Airway epithelial cell (primary cell): ENCODE measurements around the gene SIGLEC10. TPM values are rescaled to one million over a fixed set of nuclear protein-coding genes. Genes with fewer than 3 reads are reported as not detected.

ENCODE experiments used
- total RNA-seq: library from RNA; depleted of rRNA; stranded (reverse); fragments of >200 nt; gene quantifications from 2 replicates; pipeline ENCODE4 v1.2.3, GENCODE V29; 2015

The SIGLEC10 gene, protein sequence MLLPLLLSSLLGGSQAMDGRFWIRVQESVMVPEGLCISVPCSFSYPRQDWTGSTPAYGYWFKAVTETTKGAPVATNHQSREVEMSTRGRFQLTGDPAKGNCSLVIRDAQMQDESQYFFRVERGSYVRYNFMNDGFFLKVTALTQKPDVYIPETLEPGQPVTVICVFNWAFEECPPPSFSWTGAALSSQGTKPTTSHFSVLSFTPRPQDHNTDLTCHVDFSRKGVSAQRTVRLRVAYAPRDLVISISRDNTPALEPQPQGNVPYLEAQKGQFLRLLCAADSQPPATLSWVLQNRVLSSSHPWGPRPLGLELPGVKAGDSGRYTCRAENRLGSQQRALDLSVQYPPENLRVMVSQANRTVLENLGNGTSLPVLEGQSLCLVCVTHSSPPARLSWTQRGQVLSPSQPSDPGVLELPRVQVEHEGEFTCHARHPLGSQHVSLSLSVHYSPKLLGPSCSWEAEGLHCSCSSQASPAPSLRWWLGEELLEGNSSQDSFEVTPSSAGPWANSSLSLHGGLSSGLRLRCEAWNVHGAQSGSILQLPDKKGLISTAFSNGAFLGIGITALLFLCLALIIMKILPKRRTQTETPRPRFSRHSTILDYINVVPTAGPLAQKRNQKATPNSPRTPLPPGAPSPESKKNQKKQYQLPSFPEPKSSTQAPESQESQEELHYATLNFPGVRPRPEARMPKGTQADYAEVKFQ
- total RNA-seq, result not detected in 2 replicates

DNA sequence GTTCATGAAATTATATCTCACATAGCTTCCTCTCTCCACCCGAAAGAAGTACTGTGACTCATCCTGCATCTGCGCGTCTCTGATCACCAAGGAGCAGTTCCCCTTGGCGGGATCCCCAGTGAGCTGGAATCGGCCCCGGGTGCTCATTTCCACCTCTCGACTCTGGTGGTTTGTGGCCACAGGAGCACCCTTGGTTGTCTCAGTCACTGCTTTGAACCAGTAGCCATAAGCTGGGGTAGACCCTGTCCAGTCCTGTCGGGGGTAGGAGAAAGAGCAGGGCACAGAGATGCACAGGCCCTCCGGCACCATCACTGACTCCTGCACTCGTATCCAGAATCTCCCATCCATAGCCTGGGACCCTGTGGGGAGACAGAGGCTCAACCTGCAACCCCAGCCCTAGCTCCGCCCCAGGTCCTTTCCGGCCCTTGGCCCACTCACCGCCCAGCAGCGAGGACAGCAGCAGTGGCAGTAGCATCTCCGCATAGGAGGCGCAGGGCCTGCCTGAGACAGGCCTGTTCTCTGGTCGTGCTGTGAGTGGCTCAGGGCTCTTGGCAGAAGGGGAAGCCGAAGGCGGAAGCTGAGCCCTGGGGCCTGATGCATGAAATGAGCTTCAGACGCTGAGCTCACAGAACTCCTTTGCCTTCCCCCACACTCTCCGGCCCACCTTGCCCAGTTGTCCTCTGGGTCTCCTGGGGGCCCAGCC, at the start of gene SIGLEC10:
TSS of gene SIGLEC10 (minus strand) at position 536 of the 703 bp plus-strand sequence. CDS start at position 475, 61 bp downstream.

DNA sequence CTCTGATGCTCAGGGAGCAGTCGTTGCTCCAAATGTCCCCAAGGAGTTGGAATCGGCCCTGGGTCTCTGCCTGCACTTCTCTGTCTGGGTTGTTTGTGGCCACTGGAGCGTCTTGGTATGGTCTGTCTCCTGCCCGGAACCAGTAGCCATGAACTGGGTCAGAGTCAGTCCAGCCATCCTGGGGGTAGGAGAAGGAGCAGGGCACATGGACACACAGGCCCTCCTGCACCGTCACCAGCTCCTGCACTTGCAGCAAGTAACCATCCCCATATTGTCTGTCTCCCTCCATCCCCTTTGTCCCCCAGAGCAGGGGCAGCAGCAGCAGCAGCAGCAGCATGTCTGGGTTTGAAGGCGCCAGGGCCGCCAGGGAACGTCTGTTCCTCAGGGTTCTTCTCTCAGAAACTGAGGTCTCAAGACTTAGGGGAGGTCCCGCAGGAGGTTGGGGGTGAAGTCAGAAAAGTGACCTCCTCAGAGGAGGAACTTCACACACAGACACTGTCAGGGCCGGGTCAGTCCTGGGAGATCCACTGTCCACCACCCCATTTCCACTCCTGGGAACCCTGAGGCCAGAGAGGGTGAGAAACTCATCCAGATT, 40.7 kb upstream of the SIGLEC10 start, which contains the start of gene SIGLEC8:
TSS of gene SIGLEC8 (minus strand) at position 404 of the 595 bp plus-strand sequence. CDS start at position 337, 67 bp downstream.

DNA sequence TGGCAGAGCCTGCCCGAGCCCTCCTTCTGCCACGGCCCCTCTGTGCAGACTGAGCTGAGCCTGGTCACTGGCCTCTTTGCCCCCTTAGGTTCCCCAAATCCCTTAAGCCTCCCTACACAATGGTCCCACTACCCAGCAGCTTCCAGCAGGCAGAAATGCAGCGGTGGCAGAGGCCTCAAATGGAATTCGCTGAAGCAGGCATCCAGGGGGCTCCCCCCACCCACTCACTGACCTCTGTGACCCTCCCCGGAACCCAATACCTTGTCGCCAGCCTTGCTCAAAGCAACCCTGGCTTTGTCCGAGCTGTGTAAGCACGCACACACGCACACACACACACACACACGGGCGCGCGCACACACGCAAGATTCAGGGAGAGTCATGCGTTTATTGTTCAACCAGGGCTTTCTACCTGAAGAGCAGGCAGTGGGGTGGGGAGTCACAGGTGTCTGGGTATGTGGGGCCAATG, 29.5 kb downstream of the SIGLEC10 start, which contains the start of gene LIM2:
TSS of gene LIM2 (minus strand) at position 51 of the 466 bp plus-strand sequence. CDS start 531 bp downstream, outside the sequence.

DNA sequence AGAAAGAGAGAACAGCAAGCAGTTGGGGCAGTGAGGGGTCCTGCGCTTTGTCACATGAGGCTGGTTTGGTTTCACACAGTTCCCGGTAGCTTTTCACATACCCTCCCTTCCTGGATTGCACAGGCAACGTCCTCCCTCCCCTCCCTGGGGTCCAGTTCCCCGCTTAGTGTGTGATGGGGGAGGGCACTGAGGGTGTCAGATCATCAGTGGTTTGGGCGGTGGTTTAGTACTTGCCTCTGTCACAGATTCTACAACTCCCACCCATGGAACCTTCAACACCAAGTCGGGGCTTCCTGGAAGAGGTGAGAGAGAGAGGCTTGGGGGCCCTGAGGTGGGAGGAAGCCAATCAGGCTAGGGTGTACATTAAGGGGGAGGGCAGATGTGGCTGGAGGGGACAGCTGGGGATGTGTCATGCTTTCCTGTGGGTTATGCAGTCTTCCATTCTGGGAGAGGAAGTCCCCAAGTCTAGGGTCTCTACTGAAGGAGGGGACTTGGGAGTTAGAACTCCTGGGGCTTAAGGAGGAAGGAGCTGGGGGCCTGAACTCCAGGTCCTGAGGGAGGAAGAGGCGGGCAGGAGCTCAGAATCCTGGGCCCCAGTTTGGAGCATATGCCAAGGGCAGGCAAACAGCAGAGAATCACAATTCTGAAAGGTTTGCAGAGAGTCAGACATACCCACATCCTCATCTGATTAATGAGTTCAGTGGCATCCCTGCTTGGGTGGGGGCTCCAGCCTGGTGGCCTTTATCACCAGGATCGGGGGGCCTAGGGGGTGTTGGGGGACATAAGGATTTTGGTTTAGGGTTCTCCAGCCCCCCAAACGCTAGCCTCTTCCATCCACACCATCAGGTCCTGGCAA, 44.6 kb downstream of the SIGLEC10 start, which contains the start of gene NKG7:
TSS of gene NKG7 (minus strand) at position 6 of the 856 bp plus-strand sequence. CDS start 119 bp downstream, outside the sequence.

DNA sequence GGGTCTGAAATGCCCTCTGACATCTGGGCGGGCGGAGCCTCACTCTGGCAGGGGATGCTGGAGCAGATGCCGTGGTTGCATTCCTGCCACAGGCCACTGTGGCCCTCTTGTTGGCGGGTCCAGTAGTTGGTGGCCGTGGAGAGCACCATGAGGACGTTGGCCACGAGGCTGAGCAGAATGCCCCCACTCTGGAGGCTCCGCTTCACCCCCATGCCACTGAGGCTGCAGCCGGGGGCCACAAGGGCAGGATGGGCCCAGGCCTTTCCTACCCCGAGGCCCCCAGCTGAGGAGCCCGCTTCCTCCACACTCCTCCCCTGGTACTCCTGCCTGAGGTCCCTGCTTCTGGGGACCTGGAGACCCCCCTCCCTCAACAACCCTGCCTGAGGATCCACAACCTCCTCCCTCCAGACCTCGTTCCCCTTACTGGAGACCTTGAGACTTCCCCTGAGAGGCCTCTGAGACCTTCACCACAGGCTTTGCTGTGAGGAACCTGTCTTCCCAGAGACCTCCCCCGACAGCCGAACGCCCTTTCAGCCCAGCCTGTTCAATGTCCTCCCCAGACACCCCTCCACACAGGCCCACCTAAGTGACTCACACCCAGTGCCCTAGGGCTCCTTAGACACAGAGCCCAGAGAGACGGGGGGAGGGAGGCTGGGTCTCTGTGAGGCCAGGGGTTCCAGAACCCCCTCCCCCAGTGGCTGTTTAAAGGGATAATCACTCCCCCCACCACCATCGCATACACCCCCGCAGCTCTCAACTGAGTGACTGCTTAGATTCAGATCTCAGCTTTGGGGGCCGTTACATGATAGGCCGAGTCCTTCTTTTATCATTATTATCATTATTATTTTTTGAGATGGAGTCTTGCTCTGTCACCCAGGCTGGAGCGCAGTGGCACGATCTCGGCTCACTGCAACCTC, 48.8 kb downstream of the SIGLEC10 start, which contains the start of gene CLDND2:
TSS of gene CLDND2 (minus strand) at position 638 of the 917 bp plus-strand sequence. CDS start at position 212, 426 bp downstream.

DNA sequence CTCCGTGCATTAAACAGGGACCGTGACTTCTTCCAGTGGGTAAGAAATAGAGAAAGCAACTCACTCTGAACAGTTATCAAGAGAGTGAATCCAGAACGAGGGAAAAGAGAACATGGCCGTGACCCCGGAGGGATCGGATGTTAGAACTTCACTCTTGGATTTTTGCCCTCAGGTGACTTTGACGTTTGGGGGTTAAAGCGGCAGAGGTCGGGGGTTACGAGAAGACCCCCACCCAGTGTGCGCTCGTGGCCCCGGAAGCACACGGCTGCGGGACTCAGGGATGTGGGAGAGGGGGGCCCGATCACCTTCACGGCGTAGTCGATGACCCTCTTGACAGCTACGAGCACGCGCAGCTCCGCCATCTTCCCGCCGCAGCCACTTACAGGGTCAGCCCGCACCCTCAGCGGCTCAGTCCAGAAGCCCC, 51.5 kb downstream of the SIGLEC10 start, which contains the start of gene ETFB:
TSS of gene ETFB (minus strand) at position 424 of the 424 bp plus-strand sequence. CDS start at position 362, 62 bp downstream.

Other genes starting within 250 kb of the SIGLEC10 start
- not detected in 2 replicates for gene CD33, start 192.6 kb downstream of the SIGLEC10 start, total RNA-seq
- not detected in 2 replicates for gene SIGLECL1, start 166.6 kb downstream of the SIGLEC10 start, total RNA-seq
- gene IGLON5, start 106.0 kb downstream of the SIGLEC10 start, total RNA-seq, result not detected in 2 replicates
- gene VSIG10L, start 75.5 kb downstream of the SIGLEC10 start, total RNA-seq, result 6.3 and 6.6 TPM in 2 replicates
- gene ETFB, start 51.3 kb downstream of the SIGLEC10 start, total RNA-seq, result 150 and 158 TPM in 2 replicates
- not detected in 2 replicates for gene CLDND2, start 48.6 kb downstream of the SIGLEC10 start, total RNA-seq
- gene NKG7, start 45.0 kb downstream of the SIGLEC10 start, total RNA-seq, result not detected in 2 replicates
- gene LIM2, start 29.7 kb downstream of the SIGLEC10 start, total RNA-seq, result not detected in 2 replicates
- gene C19orf84, start 27.1 kb downstream of the SIGLEC10 start, total RNA-seq, result not detected in 2 replicates
- not detected in 2 replicates for gene SIGLEC8, start 40.8 kb upstream of the SIGLEC10 start, total RNA-seq
- not detected in 2 replicates for gene CEACAM18, start 60.9 kb upstream of the SIGLEC10 start, total RNA-seq
- gene SIGLEC12, start 84.2 kb upstream of the SIGLEC10 start, total RNA-seq, result not detected in 2 replicates
- not detected in 2 replicates for gene SIGLEC6, start 114.0 kb upstream of the SIGLEC10 start, total RNA-seq
- 0.19 and 1.4 TPM in 2 replicates for gene ZNF175, start 153.6 kb upstream of the SIGLEC10 start, total RNA-seq
- gene SIGLEC5, start 212.8 kb upstream of the SIGLEC10 start, total RNA-seq, result not detected in 2 replicates
- gene SIGLEC14, start 229.2 kb upstream of the SIGLEC10 start, total RNA-seq, result not detected in 2 replicates